VCaP (cell line): ENCODE measurements around the gene ANKRD11.
"Not testable (repeated sequence)": the region's sequence is repeated elsewhere in the genome, so short reads cannot be mapped to it uniquely, and the experiment has no call there.

Experiments
- H3K27ac ChIP-seq: fragments of 450-650 bp; 2 replicates; pipeline ENCODE4 v1.5.1; 2017
- CTCF ChIP-seq: fragments of 450-650 bp; conservative IDR thresholded peaks from 2 replicates; pipeline ENCODE4 v1.5.1; 2017; ENCODE audit warnings: mild to moderate bottlenecking, moderate library complexity

The ANKRD11 gene

GRCh38 chr16:89308391-89309333 is 181.7 kb downstream of the ANKRD11 start:
- H3K27ac ChIP-seq: no peak overlapping the region
- TF ChIP-seq CTCF: no peak

DNA sequence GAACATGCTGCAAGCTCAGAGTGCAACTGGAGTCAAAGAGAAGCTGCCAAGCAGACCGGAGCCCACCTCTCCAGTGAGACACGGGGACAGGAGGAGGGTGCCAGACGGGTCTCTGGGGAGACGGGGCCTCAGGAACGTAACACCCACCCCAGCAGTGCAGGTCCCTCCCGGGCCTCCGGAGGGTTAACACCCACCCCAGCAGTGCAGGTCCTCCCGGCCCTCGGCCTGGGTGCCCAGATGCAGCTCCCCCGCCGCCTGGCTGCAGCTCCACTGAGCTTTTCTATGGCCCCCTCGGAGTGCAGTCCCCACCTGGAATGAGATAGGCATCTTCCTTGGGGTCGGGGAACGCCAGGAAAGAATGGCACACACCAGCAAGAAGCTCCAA is 182.9 kb downstream of the ANKRD11 start:
- no peak overlapping the region for H3K27ac ChIP-seq
- no peak for TF ChIP-seq CTCF

DNA sequence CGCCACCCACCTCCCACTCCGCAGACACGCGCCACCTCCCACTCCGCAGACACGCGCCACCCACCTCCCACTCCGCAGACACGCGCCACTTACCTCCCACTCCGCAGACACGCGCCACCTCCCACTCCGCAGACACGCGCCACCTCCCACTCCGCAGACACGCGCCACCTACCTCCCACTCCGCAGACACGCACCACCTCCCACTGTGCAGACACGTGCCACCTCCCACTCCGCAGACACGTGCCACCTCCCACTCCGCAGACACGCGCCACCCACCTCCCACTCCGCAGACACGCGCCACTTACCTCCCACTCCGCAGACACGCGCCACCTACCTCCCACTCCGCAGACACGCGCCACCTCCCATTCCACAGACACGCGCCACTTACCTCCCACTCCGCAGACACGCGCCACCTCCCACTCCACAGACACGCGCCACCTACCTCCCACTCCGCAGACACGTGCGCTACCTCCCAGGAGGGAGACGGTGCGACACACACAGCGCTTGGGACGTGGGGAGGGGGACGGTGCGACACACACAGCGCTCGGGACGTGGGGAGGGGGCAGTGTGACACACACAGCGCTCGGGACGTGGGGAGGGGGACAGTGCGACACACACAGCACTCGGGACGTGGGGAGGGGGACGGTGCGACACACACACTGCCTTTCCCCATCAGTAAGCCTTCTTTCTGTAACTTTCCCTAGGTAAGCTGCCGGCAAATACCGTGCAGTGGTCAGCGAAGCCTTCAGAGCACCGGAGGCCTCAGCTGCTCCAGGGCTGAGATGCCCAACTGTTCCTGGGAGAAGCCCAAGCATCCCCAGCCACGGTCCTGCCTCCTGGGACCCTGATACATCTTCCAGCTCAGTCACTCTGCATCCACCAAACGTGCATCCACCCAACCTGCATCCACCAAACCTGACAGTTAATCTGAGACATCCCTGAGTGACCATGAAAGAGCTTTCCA is 183.6 kb downstream of the ANKRD11 start:
- H3K27ac ChIP-seq: not testable (repeated sequence)

GRCh38 chr16:89304941-89305705 is 185.2 kb downstream of the ANKRD11 start:
- H3K27ac ChIP-seq: no peak overlapping the region
- TF ChIP-seq CTCF: no peak

DNA sequence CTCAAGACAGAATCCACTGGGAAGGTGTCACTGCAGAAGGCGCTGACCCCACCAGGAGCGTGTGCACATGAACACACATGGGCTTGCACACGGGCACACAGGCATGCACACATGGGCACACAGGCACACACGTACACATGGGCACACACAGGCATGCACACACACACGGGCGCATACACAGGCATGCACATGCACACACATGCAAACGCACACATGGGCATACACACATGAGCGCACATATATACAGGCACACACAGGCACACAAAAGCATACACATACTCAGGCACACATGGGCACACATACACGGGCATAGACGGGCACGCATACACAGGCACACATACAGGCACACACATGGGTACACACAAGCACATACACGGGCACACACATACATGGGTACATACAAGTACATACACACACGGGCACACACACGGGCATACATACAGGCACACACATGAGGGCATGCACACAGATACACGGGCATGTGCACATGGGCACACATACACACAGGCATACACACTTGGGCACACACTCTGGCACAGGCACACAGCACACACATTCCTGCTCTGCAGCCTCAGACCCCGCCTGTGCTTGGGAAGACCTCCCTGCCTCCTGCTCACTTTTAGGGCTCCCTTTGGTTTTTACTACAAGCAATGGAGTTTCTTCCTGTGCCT is 186.0 kb downstream of the ANKRD11 start:
- H3K27ac ChIP-seq: no peak overlapping the region
- no peak for TF ChIP-seq CTCF

DNA sequence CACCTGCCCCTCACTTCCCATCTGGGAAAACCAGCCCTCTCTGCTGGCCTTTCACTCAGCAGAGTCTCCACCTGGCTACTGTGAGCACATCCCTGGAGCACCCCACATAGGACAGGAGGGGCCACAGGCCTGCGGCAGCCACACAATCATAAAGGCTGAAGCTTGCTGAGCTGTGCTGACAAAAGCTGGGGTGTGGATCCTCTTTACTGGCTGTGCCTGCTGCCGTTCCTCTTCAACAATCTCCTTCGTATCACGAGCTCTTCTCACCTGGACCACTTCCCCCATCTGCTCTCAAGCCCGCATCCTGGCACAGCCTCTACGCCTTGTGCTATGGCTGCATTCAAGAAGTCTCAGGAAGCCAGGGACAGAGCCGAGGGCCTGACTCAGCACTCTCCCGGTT is 186.7 kb downstream of the ANKRD11 start:
- no peak for TF ChIP-seq CTCF
- H3K27ac ChIP-seq: no peak overlapping the region

- no peak overlapping the region for H3K27ac ChIP-seq
- no peak for TF ChIP-seq CTCF
These were observed 189.4 kb downstream of the ANKRD11 start for GRCh38 chr16:89300976-89301360.
